H1 (cell line): ENCODE results near the gene EGF. TPM values are rescaled to one million over a fixed set of nuclear protein-coding genes. Genes with fewer than 3 reads are reported as not detected.

Experiments used
- CTCF ChIA-PET: fragments of 300-600 bp; sonication (Branson Sonifier 250); formaldehyde crosslinking; loops from one replicate; lab custom pipeline; 2021; ENCODE audit not compliant: partially characterized antibody; lab: Charles Lee
- POLR2A ChIA-PET: fragments of 300-600 bp; sonication (Branson Sonifier 250); formaldehyde crosslinking; loops from one replicate; lab custom pipeline; 2021; ENCODE audit warnings: inconsistent platforms; ENCODE audit not compliant: partially characterized antibody; lab: Charles Lee
- DNase-seq, 2 experiments: peaks; one replicate each; pipeline versions ENCODE4 v3.0.0 to v3.0.0-alpha.2; 2010 to 2022; ENCODE audit warnings: low spot score in 2 of 2, low read depth in 1 of 2, mixed read lengths in 1 of 2
- FAIRE-seq: peaks from 2 replicates; lab custom pipeline; 2011; peaks lifted over from hg19 to GRCh38; lab: Jason Lieb, UNC
- H2AFZ ChIP-seq: 2 replicates; pipeline ENCODE4 v1.8.1; 2012; ENCODE audit warnings: low read length, inconsistent platforms
- H2AK5ac ChIP-seq: 2 replicates; pipeline ENCODE4 v1.6.1; 2013; ENCODE audit warnings: low read depth, low read length
- H2BK120ac ChIP-seq: replicated peaks from 2 replicates; pipeline ENCODE3; 2013; ENCODE audit warnings: low read depth, low read length, inconsistent platforms
- H2BK12ac ChIP-seq: 2 replicates; pipeline ENCODE4 v1.6.1; 2013; ENCODE audit warnings: low read depth, low read length
- H2BK15ac ChIP-seq: 2 replicates; pipeline ENCODE4 v1.6.1; 2013; ENCODE audit warnings: low read length
- H2BK20ac ChIP-seq: 2 replicates; pipeline ENCODE4 v1.6.1; 2013; ENCODE audit warnings: low read length
- H2BK5ac ChIP-seq: 2 replicates; pipeline ENCODE4 v1.6.1; 2013; ENCODE audit warnings: low read depth, low read length
- H3K14ac ChIP-seq: 2 replicates; pipeline ENCODE4 v1.6.1; 2013; ENCODE audit warnings: inconsistent platforms; ENCODE audit not compliant: insufficient read length
- H3K18ac ChIP-seq: 2 replicates; pipeline ENCODE4 v1.6.1; 2013; ENCODE audit warnings: low read length; ENCODE audit errors: extremely low read depth
- H3K23ac ChIP-seq: 2 replicates; pipeline ENCODE4 v1.6.1; 2013; ENCODE audit warnings: inconsistent platforms; ENCODE audit not compliant: insufficient read length
- H3K23me2 ChIP-seq: 2 replicates; pipeline ENCODE4 v1.6.1; 2013; ENCODE audit warnings: low read depth, low read length
- H3K27ac ChIP-seq: 2 replicates; pipeline ENCODE4 v1.6.1; 2011; ENCODE audit warnings: low read depth, low read length, inconsistent platforms
- H3K27me3 ChIP-seq, 4 experiments: replicated peaks in 1 of 4; 1 replicate in 1 of 4; 2 replicates in 3 of 4; pipeline versions ENCODE4 v1.6.1 to v1.8.1; 2011 to 2013; ENCODE audit warnings: low read length in 3 of 4, mild to moderate bottlenecking in 3 of 4, inconsistent platforms in 2 of 4, mixed read lengths in 2 of 4, moderate library complexity in 1 of 4; ENCODE audit not compliant: control insufficient read depth in 3 of 4, insufficient read depth in 3 of 4; ENCODE audit errors: extremely low read depth in 1 of 4
- H3K36me3 ChIP-seq, 4 experiments: 2 replicates each; pipeline versions ENCODE4 v1.6.1 to v1.8.1; 2011 to 2013; ENCODE audit warnings: mild to moderate bottlenecking in 4 of 4, low read length in 3 of 4, moderate library complexity in 2 of 4, control low read depth in 1 of 4, inconsistent platforms in 1 of 4; ENCODE audit not compliant: insufficient read depth in 4 of 4, control insufficient read depth in 2 of 4
- H3K4ac ChIP-seq: replicated peaks from 2 replicates; pipeline ENCODE3; 2013; ENCODE audit warnings: low read length, low read depth, mixed read lengths, inconsistent platforms; ENCODE audit not compliant: insufficient read length
- H3K4me1 ChIP-seq, 4 experiments: replicated peaks in 1 of 4; 1 replicate in 1 of 4; 2 replicates in 3 of 4; pipeline versions ENCODE4 v1.6.1 to v1.8.1; 2011 to 2013; ENCODE audit warnings: low read length in 3 of 4, inconsistent platforms in 2 of 4, mixed read lengths in 1 of 4; ENCODE audit not compliant: insufficient read depth in 4 of 4, control insufficient read depth in 3 of 4
- H3K4me2 ChIP-seq, 2 experiments: 2 replicates each; pipeline versions ENCODE4 v1.6.1 to v1.8.1; 2011 to 2013; ENCODE audit warnings: low read depth in 2 of 2, low read length in 2 of 2, control low read depth in 1 of 2, inconsistent platforms in 1 of 2, mild to moderate bottlenecking in 1 of 2; ENCODE audit not compliant: insufficient read depth in 1 of 2
- H3K4me3 ChIP-seq, 4 experiments: fragments of 200-600, 300-600 bp in 1 of 4; sonication (generic), shearing (Covaris generic), sonication (Bioruptor Twin) in 1 of 4; 2 replicates each; pipeline versions ENCODE4 v1.5.1 to v1.8.1; 2011 to 2016; ENCODE audit warnings: low read length in 4 of 4, low read depth in 3 of 4, control low read depth in 2 of 4, inconsistent platforms in 2 of 4, mild to moderate bottlenecking in 2 of 4, mixed read lengths in 1 of 4, moderate library complexity in 1 of 4; ENCODE audit not compliant: insufficient read depth in 2 of 4; ENCODE audit errors: extremely low read depth in 1 of 4
- H3K56ac ChIP-seq: replicated peaks from 2 replicates; pipeline ENCODE3; 2013; ENCODE audit warnings: low read depth, mild to moderate bottlenecking, mixed read lengths, low read length, inconsistent platforms; ENCODE audit not compliant: insufficient read length
- H3K79me1 ChIP-seq: 2 replicates; pipeline ENCODE4 v1.6.1; 2013; ENCODE audit warnings: low read depth, low read length, control low read depth
- H3K79me2 ChIP-seq, 2 experiments: 2 replicates each; pipeline versions ENCODE4 v1.6.1 to v1.8.1; 2012 to 2013; ENCODE audit warnings: low read length in 2 of 2, mild to moderate bottlenecking in 2 of 2, inconsistent platforms in 1 of 2; ENCODE audit not compliant: insufficient read depth in 2 of 2, control insufficient read depth in 1 of 2
- H3K9ac ChIP-seq, 4 experiments: replicated peaks in 1 of 4; 1 replicate in 1 of 4; 2 replicates in 3 of 4; pipeline versions ENCODE4 v1.6.1 to v1.8.1; 2011 to 2013; ENCODE audit warnings: low read depth in 3 of 4, low read length in 3 of 4, control low read depth in 2 of 4, mild to moderate bottlenecking in 2 of 4, moderate library complexity in 2 of 4, inconsistent platforms in 1 of 4; ENCODE audit errors: extremely low read depth in 1 of 4
- H3K9me3 ChIP-seq, 2 experiments: 2 replicates each; pipeline versions ENCODE4 v1.6.1 to v1.8.1; 2012 to 2013; ENCODE audit warnings: mild to moderate bottlenecking in 2 of 2, moderate library complexity in 2 of 2, control low read depth in 1 of 2, inconsistent platforms in 1 of 2, low read depth in 1 of 2, low read length in 1 of 2, mixed read lengths in 1 of 2; ENCODE audit not compliant: insufficient read depth in 2 of 2
- H4K20me1 ChIP-seq, 2 experiments: replicated peaks in 1 of 2; 2 replicates each; pipeline versions ENCODE3 to v1.8.1; 2011 to 2013; ENCODE audit warnings: inconsistent platforms in 2 of 2, low read length in 2 of 2, mild to moderate bottlenecking in 1 of 2; ENCODE audit not compliant: insufficient read depth in 2 of 2, control insufficient read depth in 1 of 2
- H4K5ac ChIP-seq: 2 replicates; pipeline ENCODE4 v1.6.1; 2013; ENCODE audit warnings: low read length, low read depth, mixed read lengths, inconsistent platforms; ENCODE audit not compliant: insufficient read length
- H4K8ac ChIP-seq: 2 replicates; pipeline ENCODE4 v1.8.0; 2013; ENCODE audit warnings: mild to moderate bottlenecking, moderate library complexity, low read length, inconsistent platforms; ENCODE audit not compliant: insufficient read depth; ENCODE audit errors: extremely low read depth
- H4K91ac ChIP-seq: replicated peaks from 2 replicates; pipeline ENCODE3; 2013; ENCODE audit warnings: low read length, mixed read lengths, inconsistent platforms; ENCODE audit not compliant: insufficient read length
- ATF3 ChIP-seq: IDR thresholded peaks from 2 replicates; pipeline ENCODE4 v1.6.1; 2011; ENCODE audit warnings: low read depth, mild to moderate bottlenecking, low read length; ENCODE audit not compliant: insufficient read depth
- CBX8 ChIP-seq: fragments of 300-800, 300-1000 bp; sonication (generic); IDR thresholded peaks from 2 replicates; pipeline ENCODE4 v1.7.1; 2016; ENCODE audit warnings: low read depth, low read length, borderline replicate concordance
- EZH2 ChIP-seq: fragments of 200-600 bp; sonication (generic); IDR thresholded peaks from 2 replicates; pipeline ENCODE4 v1.7.1; 2012; ENCODE audit warnings: low read depth, mild to moderate bottlenecking, moderate library complexity, low read length, inconsistent platforms; ENCODE audit not compliant: severe bottlenecking
- FOSL1 ChIP-seq: IDR thresholded peaks from 2 replicates; pipeline ENCODE4 v1.6.1; 2011; ENCODE audit warnings: mild to moderate bottlenecking, low read depth, low read length, moderate library complexity; ENCODE audit not compliant: insufficient read depth
- GTF2F1 ChIP-seq: IDR thresholded peaks from 2 replicates; pipeline ENCODE4 v1.6.1; 2012; ENCODE audit warnings: low read depth, low read length, improper control_type of control experiment, borderline replicate concordance
- KDM5A ChIP-seq: fragments of 200-600 bp; IDR thresholded peaks from 2 replicates; pipeline ENCODE4 v1.7.1; 2012; ENCODE audit warnings: mild to moderate bottlenecking, low read length, inconsistent platforms, mixed read lengths
- MAFK ChIP-seq: IDR thresholded peaks from 2 replicates; pipeline ENCODE4 v1.6.1; 2012; ENCODE audit warnings: low read depth, mild to moderate bottlenecking, improper control_type of control experiment, low read length
- TAF7 ChIP-seq: optimal IDR thresholded peaks from 2 replicates; pipeline ENCODE3; 2011; ENCODE audit warnings: low read depth, mild to moderate bottlenecking, inconsistent platforms, low read length, moderate library complexity, borderline replicate concordance
- TEAD4 ChIP-seq: IDR thresholded peaks from 2 replicates; pipeline ENCODE4 v1.6.1; 2012; ENCODE audit warnings: low read depth, low read length, inconsistent platforms, mixed read lengths
- WGBS, 2 experiments: shearing (Covaris generic) in 1 of 2; methylation state at CpG; one replicate each; pipeline versions ENCODE4 v1.1.6 to v1.1.7; 2013 to 2015; ENCODE audit warnings: low lambda C conversion rate in 2 of 2, mixed read lengths in 2 of 2, inconsistent platforms in 1 of 2, low coverage in 1 of 2, missing lambda C conversion rate in 1 of 2; ENCODE audit not compliant: insufficient replicate concordance in 2 of 2, insufficient coverage in 1 of 2, insufficient read length in 1 of 2; ENCODE audit errors: extremely low coverage in 1 of 2, missing lambda C conversion rate in 1 of 2; 5-methylcytosine and 5-hydroxymethylcytosine counted together
- polyA plus RNA-seq, 7 experiments: library from polyadenylated mRNA; depleted of rRNA in 3 of 7; stranded (reverse) in 5 of 7; unstranded in 2 of 7; fragments of >200 nt in 5 of 7; fragments of 200-250 nt in 2 of 7; gene quantifications; 1 replicate in 5 of 7; 2 replicates in 1 of 7; 4 replicates in 1 of 7; pipeline versions ENCODE4 v1.2.1 to v1.2.3, GENCODE V29; 2011 to 2013; ENCODE audit warnings: missing spikeins in 2 of 7, mixed read lengths in 2 of 7
- total RNA-seq: library from RNA; stranded (reverse); fragmentation: NEBNext Ultra II Directional; extraction: Animal tissue kit (Norgen Biotek cat#: 25700); gene quantifications from 2 replicates; pipeline ENCODE4 v1.2.1, GENCODE V29; 2021

EGF gene
- total and polyA plus RNA-seq, 2 of the 8 experiments (the other 6 are each of a cell fraction or from before 2014, with no cell fraction given), result 1.5 to 2.6 TPM

- 78% methylated on average over 6 of the region's 6 CpGs; no CpG with 5 or more reads in 1 of the 2 experiments for WGBS, 2 experiments
- H3K9ac ChIP-seq, result no peak overlapping the region
- DNase-seq, result no peak
- no peaks in the 10 kb centered on the region for H3K9me3 ChIP-seq
- no peak overlapping the region for H2BK12ac ChIP-seq
- H3K4me2 ChIP-seq, result no peak overlapping the region
- peaks cover 0 to 1% of the 10 kb centered on the region in 2 experiments for H4K20me1 ChIP-seq
- H3K23me2 ChIP-seq, result no peaks in the 10 kb centered on the region
- FAIRE-seq, result no peak
- no peaks in the 10 kb centered on the region for H3K79me2 ChIP-seq
- H3K56ac ChIP-seq, result no peak overlapping the region
- no peak for TF ChIP-seq CBX8
- no peak for TF ChIP-seq KDM5A
- TF ChIP-seq MAFK, result no peak
- TF ChIP-seq EZH2, result no peak
- TF ChIP-seq TEAD4, result no peak
- TF ChIP-seq TAF7, result no peak
- no peak for TF ChIP-seq GTF2F1
- no peak for TF ChIP-seq FOSL1
- TF ChIP-seq ATF3, result no peak
- H2AFZ ChIP-seq, result no peak overlapping the region
- H2BK120ac ChIP-seq, result no peak overlapping the region
- no peak overlapping the region for H2BK5ac ChIP-seq
- H4K8ac ChIP-seq, result no peak overlapping the region
- H4K5ac ChIP-seq, result no peak overlapping the region
- H3K4ac ChIP-seq, result no peak overlapping the region
- H3K4me1 ChIP-seq, result no peaks in the 10 kb centered on the region
- H3K14ac ChIP-seq, result no peak overlapping the region
- no peak overlapping the region for H2BK15ac ChIP-seq
- no peak overlapping the region for H3K23ac ChIP-seq
- H3K27ac ChIP-seq, result no peak overlapping the region
- ChIA-PET POLR2A (no interaction called here), CTCF (interaction anchor here (0.9 to 3.4 kb wide), 2 partner anchors 9 to 11 kb away, joined by 3 to 15 read pairs; no protein-coding TSS in a partner anchor)
- H3K36me3 ChIP-seq, result no peaks in the 10 kb centered on the region
- H2AK5ac ChIP-seq, result no peak overlapping the region
- H3K27me3 ChIP-seq, result no peaks in the 10 kb centered on the region
- H3K4me3 ChIP-seq, result no peak overlapping the region
- H2BK20ac ChIP-seq, result no peak overlapping the region
- no peaks in the 10 kb centered on the region for H3K79me1 ChIP-seq
- H3K18ac ChIP-seq, result no peak overlapping the region
- H4K91ac ChIP-seq, result no peak overlapping the region
Observed at GRCh38 chr4:109989618-109990017, 76.9 kb downstream of the EGF start.
